ENCODE data around the gene FYN.

- TF ChIP-seq POLR2A (IDR thresholded peaks at IDR 0.05; ENCODE audit: low read length) (no peak), JUNB (IDR thresholded peaks at IDR 0.05) (no peak), JUN (IDR thresholded peaks at IDR 0.05) (no peak)
These were observed 230.6 kb downstream of the FYN start for GRCh38 chr6:111642463-111643158.
